IgD-negative memory B cell (primary cell): ENCODE data around the gene TWNK. TPM values are rescaled to one million over a fixed set of nuclear protein-coding genes. Genes with fewer than 3 reads are reported as not detected.

ENCODE experiments used
- H3K27ac Mint-ChIP-seq, 3 donors: one replicate each; pipeline ENCODE4 v1.8.0; 2020 to 2022; ENCODE audit warnings: mild to moderate bottlenecking in 3 of 3, mixed read lengths in 3 of 3, moderate library complexity in 1 of 3
- H3K27me3 Mint-ChIP-seq: one replicate; pipeline ENCODE4 v1.8.0; 2021; ENCODE audit warnings: mixed read lengths
- H3K36me3 Mint-ChIP-seq: one replicate; pipeline ENCODE4 v1.8.0; 2020; ENCODE audit warnings: mild to moderate bottlenecking, mixed read lengths
- H3K4me1 Mint-ChIP-seq, 3 donors: one replicate each; pipeline ENCODE4 v1.8.0; 2020 to 2022; ENCODE audit warnings: mixed read lengths in 3 of 3, mild to moderate bottlenecking in 1 of 3
- H3K4me3 Mint-ChIP-seq, 4 donors: one replicate each; pipeline ENCODE4 v1.8.0; 2020 to 2022; ENCODE audit warnings: mild to moderate bottlenecking in 4 of 4, mixed read lengths in 4 of 4, moderate library complexity in 3 of 4
- H3K9me3 Mint-ChIP-seq, 3 donors: one replicate each; pipeline ENCODE4 v1.8.0; 2020 to 2021; ENCODE audit warnings: mixed read lengths in 3 of 3, mild to moderate bottlenecking in 1 of 3
- polyA plus RNA-seq: library from polyadenylated mRNA; unstranded; fragments of 300-500 nt; fragmentation: Illumina TruSeq; gene quantifications from one replicate; pipeline ENCODE4 v1.2.3, GENCODE V29; 2021

The TWNK gene
- polyA plus RNA-seq, 1 donor from 2014 or later = 13.6 TPM

DNA sequence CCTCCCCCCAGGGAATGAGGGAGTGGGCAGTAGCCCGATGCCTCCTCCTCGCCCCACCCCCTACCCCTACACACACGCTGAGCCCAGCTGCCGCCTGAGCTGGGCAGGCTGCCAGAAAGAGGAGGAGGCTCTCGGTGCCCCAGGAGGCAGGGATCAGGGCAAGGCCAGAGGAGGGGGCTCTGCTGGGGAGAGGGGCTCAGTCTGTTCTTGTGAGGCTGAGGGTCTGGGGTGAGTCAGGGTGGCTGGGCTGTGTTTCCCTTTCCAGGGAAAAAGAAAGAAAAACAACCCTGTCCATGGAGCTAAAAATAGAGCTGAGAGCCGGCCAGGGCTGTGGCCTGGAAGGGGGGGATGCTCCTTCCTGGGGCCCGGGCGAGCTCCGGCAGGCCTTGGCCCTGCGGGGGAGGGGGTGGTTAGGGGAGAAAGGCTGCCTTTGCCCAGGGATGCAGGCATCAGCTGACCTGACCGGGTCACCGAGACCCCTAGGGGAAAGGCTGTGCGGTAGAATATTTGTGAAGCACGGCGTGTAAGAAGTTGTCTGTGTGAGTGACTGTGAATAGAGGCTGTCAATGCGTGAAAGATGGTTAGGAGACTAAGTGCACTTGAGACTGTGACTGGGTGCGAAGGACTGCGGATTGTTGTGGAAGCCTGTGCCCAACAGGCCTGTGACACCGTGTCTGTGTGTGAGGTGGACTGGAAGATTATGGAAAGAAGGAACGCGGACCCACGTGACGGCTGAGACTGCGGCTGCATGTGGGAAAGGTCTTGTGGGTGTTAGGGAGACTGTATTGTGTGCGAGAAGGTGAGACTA is 11.0 kb downstream of the TWNK start:
- Mint-ChIP-seq H3K36me3 (no peaks in the 10 kb centered on the region), H3K27ac (peak overlapping the region; percentile 38 to 98 (median 90)), H3K4me3 (peak overlapping the region; percentile 79 to 96 (median 96)), H3K9me3 (no peaks in the 10 kb centered on the region), H3K27me3 (no peaks in the 10 kb centered on the region), H3K4me1 (peaks cover 13 to 16% (median 16%) of the 10 kb centered on the region in 3 donors)

DNA sequence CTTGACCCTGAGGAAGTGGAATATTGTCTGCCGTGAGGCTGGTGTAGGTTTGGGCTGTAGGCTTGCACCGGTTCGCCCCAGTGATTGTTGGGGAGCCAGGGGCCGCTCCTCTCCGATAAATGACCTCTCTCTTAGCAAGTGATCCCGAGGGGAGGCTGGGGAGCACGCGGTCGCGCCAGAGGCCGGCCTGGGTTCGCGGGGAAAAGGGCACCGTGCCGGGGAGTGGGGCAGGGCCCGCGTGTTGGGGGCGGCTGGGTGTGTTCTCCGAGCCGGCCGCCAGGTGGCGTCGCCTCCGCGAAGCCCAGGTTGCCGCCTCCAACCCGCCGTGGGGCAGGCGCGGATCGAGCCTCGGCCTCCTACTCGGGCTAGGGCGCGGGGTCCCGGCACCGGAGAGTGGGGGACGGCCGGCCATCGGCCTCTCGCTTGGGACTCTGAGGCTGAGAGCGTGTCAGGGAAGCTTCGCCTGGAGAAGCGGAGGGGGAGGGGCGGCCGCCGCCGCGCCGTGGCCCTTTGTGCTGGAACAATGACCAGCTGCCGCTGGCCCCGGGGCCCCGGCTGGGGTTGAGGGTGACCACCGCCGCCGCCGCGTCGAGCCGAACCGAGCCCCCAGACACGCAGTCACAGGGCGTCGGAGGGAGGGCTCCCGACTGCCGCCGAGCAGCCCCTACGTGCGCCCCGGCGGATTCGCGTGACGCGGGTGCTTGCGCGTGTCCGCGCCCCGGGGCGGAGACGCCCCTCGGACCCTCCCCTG is 11.8 kb downstream of the TWNK start:
- Mint-ChIP-seq H3K4me1 (peaks cover 13 to 16% (median 16%) of the 10 kb centered on the region in 3 donors), H3K9me3 (no peaks in the 10 kb centered on the region), H3K27me3 (no peaks in the 10 kb centered on the region), H3K36me3 (no peaks in the 10 kb centered on the region), H3K27ac (peak overlapping the region; percentile 38 to 98 (median 90)), H3K4me3 (peak overlapping the region; percentile 79 to 96 (median 95))

DNA sequence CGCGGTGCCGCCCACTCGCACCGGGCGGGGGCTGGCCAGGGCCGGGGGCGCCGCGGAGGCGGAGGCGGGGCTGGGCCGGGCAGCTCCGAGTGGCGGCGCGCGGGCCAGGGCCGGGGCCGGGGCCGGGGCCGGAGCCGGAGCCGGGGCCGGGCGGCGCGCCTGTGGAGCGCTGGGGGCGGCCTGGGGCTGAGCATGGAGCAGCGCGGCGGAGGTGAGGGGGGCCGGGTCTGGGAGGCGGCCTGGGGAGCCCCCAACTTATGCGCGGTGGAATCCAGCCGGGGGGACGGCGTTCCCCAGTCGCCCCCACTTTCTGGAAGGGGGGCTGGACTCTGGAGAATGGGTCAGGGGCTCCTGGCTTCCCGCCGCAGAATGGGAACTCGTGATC is 12.4 kb downstream of the TWNK start, which contains the start of gene LZTS2:
TSS of gene LZTS2 (plus strand) at position 67 of the 385 bp plus-strand sequence. CDS start 2,731 bp downstream, outside the sequence.
- H3K4me1 Mint-ChIP-seq = peaks cover 13 to 16% (median 16%) of the 10 kb centered on the region in 3 donors
- no peaks in the 10 kb centered on the region for H3K36me3 Mint-ChIP-seq
- peak within 1 kb of the TSS; percentile 38 to 98 (median 90) for H3K27ac Mint-ChIP-seq
- H3K9me3 Mint-ChIP-seq = no peaks in the 10 kb centered on the region
- H3K4me3 Mint-ChIP-seq = peak within 1 kb of the TSS; percentile 79 to 96 (median 95)
- H3K27me3 Mint-ChIP-seq = no peaks in the 10 kb centered on the region

DNA sequence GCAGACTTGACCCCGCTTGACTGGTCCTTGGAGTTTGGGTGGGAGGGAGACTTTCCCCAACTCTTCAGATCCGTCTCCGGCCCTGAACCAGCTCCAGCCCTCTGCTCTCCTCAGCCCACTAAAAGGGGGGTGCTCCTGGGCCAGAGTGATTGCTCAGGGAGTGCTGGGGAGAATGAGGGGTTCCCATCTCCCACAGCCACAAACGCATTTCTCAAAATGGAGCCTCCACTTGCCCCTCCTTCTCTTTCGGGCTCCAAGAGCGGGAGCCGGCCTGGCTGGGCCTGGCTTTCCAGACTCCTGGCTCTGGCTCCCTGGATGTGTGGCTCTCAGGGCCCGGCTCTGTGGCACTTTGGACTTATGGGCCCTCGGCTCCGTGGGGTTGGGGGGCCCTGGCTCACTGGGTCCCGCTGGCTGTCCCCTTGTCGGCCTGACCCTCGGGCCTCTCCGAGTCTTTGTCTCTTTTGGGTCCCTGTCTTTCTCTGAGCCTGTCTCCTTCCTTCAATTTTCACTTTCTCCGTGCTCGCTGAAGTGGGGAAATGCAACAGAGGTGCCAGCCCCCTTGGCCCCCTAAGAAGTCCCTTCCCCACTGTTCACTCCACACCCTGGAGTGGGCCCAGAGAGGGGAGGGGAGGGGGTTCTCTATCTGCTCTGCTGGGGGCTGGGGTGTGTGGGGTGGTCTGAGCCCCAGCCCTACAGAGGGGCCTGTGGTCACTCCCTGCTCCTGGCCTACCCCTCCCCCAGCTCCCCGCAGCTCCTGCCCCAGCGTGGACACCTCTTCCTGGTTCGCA is 13.0 kb downstream of the TWNK start:
- no peaks in the 10 kb centered on the region for H3K36me3 Mint-ChIP-seq
- H3K4me1 Mint-ChIP-seq = peaks cover 13 to 16% (median 16%) of the 10 kb centered on the region in 3 donors
- H3K27me3 Mint-ChIP-seq = no peaks in the 10 kb centered on the region
- H3K27ac Mint-ChIP-seq = peak overlapping the region in 1 of 3 donors; percentile 54
- H3K4me3 Mint-ChIP-seq = peak overlapping the region; percentile 62 to 86 (median 72)
- H3K9me3 Mint-ChIP-seq = no peaks in the 10 kb centered on the region

DNA sequence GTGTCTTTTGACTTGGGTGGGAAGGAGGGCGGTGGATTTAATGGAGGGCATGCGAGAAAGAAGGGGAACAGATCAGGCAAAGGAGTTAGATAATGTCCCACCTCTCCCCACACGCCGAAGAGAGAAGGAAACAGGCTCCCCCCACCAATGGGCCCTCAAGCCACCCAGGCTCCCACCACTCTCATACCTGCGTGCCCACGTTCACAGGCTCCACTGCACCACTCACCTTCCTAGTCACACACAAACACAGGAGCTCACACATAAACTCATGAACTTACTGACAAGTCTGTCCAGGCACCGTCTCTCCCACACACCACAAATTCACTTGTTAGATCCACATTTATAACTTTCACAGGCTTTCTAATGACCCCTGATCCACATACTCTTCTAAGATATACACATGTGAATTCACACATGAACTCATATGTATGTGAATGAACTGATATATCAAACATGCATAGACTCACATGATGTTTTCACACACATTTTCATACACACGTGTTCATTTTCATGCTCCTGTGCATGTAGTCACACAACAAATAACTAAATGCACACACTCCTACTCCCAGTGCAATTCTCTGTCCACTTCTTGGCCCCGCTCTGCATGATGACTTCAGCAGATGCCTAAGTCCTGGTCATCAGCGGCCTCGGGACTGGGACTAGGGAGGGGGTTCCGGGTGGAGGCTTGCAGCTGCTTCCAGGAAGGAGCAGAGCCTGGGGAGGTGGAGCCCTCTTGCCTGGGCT is 13.7 kb downstream of the TWNK start:
- H3K9me3 Mint-ChIP-seq = no peaks in the 10 kb centered on the region
- H3K27ac Mint-ChIP-seq = peak overlapping the region in 2 of 3 donors; percentile 4 to 54
- peak overlapping the region; percentile 65 to 85 (median 77) for H3K4me3 Mint-ChIP-seq
- peaks cover 13 to 16% (median 15%) of the 10 kb centered on the region in 3 donors for H3K4me1 Mint-ChIP-seq
- no peaks in the 10 kb centered on the region for H3K27me3 Mint-ChIP-seq
- no peaks in the 10 kb centered on the region for H3K36me3 Mint-ChIP-seq

DNA sequence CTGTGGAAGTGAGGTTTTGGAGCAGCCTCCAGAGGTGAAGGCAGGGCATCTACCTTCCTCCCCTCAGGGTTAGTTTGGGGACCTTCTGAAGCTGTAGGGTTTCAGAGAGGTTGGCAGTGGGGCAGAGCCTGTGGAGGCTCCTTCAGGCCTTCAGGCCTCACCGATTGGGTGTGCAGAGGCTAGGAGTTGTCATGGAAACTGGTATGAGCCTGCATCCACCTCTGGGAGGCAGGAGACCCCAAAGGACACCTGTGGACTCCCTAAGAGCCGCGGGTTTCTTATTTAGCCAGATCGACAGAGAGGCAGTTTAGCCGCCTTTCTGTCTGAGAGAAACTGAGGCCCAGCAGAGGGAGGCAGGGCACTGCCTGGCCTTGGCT is 14.3 kb downstream of the TWNK start:
- H3K4me3 Mint-ChIP-seq = peak overlapping the region in 1 of 4 donors; percentile 28
- H3K9me3 Mint-ChIP-seq = no peaks in the 10 kb centered on the region
- no peaks in the 10 kb centered on the region for H3K36me3 Mint-ChIP-seq
- peaks cover 9 to 10% (median 9%) of the 10 kb centered on the region in 3 donors for H3K4me1 Mint-ChIP-seq
- peak overlapping the region in 1 of 3 donors; percentile 4 for H3K27ac Mint-ChIP-seq
- H3K27me3 Mint-ChIP-seq = no peaks in the 10 kb centered on the region

DNA sequence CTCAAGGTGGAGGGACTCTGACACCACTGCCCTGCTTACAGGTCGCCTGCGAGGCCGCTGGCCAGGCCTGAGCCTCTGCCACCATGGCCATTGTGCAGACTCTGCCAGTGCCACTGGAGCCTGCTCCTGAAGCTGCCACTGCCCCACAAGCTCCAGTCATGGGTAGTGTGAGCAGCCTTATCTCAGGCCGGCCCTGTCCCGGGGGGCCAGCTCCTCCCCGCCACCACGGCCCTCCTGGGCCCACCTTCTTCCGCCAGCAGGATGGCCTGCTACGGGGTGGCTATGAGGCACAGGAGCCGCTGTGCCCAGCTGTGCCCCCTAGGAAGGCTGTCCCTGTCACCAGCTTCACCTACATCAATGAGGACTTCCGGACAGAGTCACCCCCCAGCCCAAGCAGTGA is 15.1 kb downstream of the TWNK start:
- no peaks in the 10 kb centered on the region for H3K36me3 Mint-ChIP-seq
- peaks cover 9 to 10% (median 9%) of the 10 kb centered on the region in 3 donors for H3K4me1 Mint-ChIP-seq
- no peak overlapping the region for H3K27ac Mint-ChIP-seq
- no peaks in the 10 kb centered on the region for H3K9me3 Mint-ChIP-seq
- H3K27me3 Mint-ChIP-seq = no peaks in the 10 kb centered on the region
- peak overlapping the region in 1 of 4 donors; percentile 28 for H3K4me3 Mint-ChIP-seq

DNA sequence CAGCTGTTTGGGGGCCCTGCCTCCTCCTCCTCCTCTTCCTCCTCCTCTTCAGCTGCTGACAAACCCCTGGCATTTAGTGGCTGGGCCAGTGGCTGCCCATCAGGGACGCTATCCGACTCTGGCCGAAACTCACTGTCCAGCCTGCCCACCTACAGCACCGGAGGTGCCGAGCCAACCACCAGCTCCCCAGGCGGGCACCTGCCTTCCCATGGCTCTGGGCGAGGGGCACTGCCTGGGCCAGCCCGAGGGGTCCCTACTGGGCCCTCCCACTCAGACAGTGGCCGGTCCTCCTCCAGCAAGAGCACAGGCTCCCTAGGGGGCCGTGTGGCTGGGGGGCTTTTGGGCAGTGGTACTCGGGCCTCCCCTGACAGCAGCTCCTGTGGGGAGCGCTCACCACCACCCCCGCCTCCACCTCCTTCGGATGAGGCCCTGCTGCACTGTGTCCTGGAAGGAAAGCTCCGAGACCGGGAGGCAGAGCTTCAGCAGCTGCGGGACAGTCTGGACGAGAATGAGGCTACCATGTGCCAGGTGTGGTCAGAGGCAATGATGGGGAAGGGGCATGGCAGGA is 16.4 kb downstream of the TWNK start:
- no peak overlapping the region for H3K4me3 Mint-ChIP-seq
- no peaks in the 10 kb centered on the region for H3K9me3 Mint-ChIP-seq
- no peak overlapping the region for H3K27ac Mint-ChIP-seq
- H3K4me1 Mint-ChIP-seq = peaks cover 6% of the 10 kb centered on the region in 3 donors
- H3K27me3 Mint-ChIP-seq = no peaks in the 10 kb centered on the region
- H3K36me3 Mint-ChIP-seq = no peaks in the 10 kb centered on the region

DNA sequence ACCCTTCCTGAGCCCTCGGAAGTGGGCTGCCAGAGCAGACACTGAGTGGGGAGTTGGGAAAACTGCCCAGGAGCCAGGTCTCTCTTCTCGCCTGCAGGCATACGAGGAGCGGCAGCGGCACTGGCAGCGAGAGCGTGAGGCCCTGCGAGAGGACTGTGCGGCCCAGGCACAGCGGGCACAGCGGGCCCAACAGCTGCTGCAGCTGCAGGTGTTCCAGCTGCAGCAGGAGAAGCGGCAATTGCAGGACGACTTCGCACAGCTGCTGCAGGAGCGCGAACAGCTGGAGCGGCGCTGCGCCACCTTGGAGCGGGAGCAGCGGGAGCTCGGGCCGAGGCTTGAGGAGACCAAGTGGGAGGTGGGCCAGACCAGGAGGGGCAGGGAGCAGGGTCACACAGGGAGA is 18.0 kb downstream of the TWNK start:
- Mint-ChIP-seq H3K4me3 (no peak overlapping the region), H3K4me1 (peaks cover 3 to 5% (median 4%) of the 10 kb centered on the region in 3 donors), H3K27me3 (no peaks in the 10 kb centered on the region), H3K9me3 (no peaks in the 10 kb centered on the region), H3K27ac (no peak overlapping the region), H3K36me3 (no peaks in the 10 kb centered on the region)

DNA sequence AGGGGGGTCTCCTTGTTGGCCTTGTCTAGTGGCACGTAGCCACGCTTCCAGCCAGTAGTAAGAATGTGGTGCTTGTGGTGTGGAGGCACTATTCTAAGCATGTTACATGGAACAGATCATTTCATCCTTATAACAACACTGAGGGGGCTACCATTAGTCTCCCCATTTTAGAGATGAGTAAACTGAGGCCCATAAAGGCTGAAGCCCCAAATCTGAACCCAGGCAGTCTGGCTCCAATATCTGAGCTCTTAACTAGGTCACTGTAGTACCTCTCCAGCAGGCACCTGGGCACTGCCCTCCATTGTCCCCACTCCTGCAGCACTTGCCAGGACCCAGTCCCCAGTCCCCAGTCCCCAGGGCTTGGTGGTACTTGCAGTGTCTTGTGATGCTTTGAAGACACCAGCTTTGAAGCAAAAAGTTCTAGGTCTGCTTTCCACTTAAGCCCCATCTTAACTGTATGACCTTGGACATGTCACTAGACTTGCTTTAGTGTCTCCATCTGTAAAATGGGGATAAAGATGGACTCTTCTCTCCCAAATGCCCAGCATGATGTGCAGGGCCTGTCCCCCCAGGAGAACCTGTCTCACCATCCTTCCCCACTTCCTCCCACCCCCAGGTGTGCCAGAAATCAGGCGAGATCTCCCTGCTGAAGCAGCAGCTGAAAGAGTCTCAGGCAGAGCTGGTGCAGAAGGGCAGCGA is 18.7 kb downstream of the TWNK start:
- Mint-ChIP-seq H3K4me3 (no peak overlapping the region), H3K27ac (no peak overlapping the region), H3K4me1 (peaks cover under 1 to 3% (median 3%) of the 10 kb centered on the region in 3 donors), H3K36me3 (no peaks in the 10 kb centered on the region), H3K9me3 (no peaks in the 10 kb centered on the region), H3K27me3 (no peaks in the 10 kb centered on the region)

DNA sequence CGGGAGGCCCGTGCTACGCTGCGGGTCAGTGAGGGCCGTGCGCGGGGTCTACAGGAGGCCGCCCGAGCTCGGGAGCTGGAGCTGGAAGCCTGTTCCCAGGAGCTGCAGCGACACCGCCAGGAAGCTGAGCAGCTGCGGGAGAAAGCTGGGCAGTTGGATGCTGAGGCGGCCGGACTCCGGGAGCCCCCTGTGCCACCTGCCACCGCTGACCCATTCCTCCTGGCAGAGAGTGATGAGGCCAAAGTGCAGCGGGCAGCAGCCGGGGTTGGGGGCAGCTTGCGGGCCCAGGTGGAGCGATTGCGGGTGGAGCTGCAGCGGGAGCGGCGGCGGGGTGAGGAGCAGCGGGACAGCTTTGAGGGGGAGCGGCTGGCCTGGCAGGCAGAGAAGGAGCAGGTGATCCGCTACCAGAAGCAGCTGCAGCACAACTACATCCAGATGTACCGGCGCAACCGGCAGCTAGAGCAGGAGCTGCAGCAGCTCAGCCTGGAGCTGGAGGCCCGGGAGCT is 19.3 kb downstream of the TWNK start:
- H3K4me1 Mint-ChIP-seq = no peaks in the 10 kb centered on the region
- no peaks in the 10 kb centered on the region for H3K36me3 Mint-ChIP-seq
- no peak overlapping the region for H3K27ac Mint-ChIP-seq
- no peak overlapping the region for H3K4me3 Mint-ChIP-seq
- H3K9me3 Mint-ChIP-seq = no peaks in the 10 kb centered on the region
- H3K27me3 Mint-ChIP-seq = no peaks in the 10 kb centered on the region

DNA sequence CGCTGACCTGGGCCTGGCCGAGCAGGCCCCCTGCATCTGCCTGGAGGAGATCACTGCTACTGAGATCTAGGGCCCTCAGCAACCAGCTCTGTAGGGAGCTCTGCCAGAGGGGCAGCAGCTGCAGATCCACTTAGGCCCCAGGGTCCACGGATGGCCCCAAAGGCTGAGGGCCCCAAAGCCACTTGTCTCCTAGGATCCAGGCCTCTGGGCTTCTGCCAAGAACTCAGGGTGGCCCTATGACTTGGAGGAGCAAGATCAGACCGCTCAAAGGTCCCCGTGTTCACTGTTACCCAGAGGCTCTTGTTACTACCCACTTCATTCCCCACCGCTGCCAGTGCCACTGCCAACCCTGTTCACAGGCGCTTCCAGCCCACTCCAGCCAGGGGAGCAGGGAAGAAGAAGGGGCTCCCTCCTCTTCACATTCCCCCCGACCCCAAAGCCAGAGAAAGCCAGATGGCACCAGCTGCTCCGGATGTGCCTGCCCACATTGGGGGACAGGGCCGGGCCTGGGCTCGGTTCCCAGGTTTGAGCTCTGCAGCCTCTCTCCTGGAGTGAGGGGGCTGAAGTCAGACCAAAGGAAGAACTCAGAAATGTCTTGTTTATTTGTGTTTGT is 19.9 kb downstream of the TWNK start:
- Mint-ChIP-seq H3K4me3 (no peak overlapping the region), H3K9me3 (no peaks in the 10 kb centered on the region), H3K27ac (no peak overlapping the region), H3K27me3 (no peaks in the 10 kb centered on the region), H3K4me1 (no peaks in the 10 kb centered on the region), H3K36me3 (no peaks in the 10 kb centered on the region)
